HEK293T (cell line): ENCODE data around the gene GPC1.

Experiments
- BHLHE40 ChIP-seq: fragments of 450-650 bp; IDR thresholded peaks from 2 replicates; pipeline ENCODE4 v1.6.1; 2016; ENCODE audit warnings: mild to moderate bottlenecking, moderate library complexity, borderline replicate concordance
- ELF4 ChIP-seq: fragments of 450-650 bp; IDR thresholded peaks from 2 replicates; pipeline ENCODE4 v1.6.1; 2017; ENCODE audit warnings: antibody characterized with exemption
- FOXK2 ChIP-seq: fragments of 450-650 bp; IDR thresholded peaks from 2 replicates; pipeline ENCODE4 v1.6.1; 2016; ENCODE audit warnings: mild to moderate bottlenecking
- FOXM1 ChIP-seq: fragments of 450-650 bp; IDR thresholded peaks from 2 replicates; pipeline ENCODE4 v1.6.1; 2017; ENCODE audit warnings: mild to moderate bottlenecking, borderline replicate concordance
- HDGF ChIP-seq: fragments of 450-650 bp; IDR thresholded peaks from 2 replicates; pipeline ENCODE4 v1.6.1; 2017; ENCODE audit warnings: antibody characterized with exemption, borderline replicate concordance
- L3MBTL2 ChIP-seq: fragments of 450-650 bp; conservative IDR thresholded peaks from 2 replicates; pipeline ENCODE4 v1.6.1; 2016; ENCODE audit warnings: mild to moderate bottlenecking
- SP1 ChIP-seq: fragments of 450-650 bp; IDR thresholded peaks from 2 replicates; pipeline ENCODE4 v1.6.1; 2017
- SUZ12 ChIP-seq: fragments of 450-650 bp; IDR thresholded peaks from 2 replicates; pipeline ENCODE4 v1.6.1; 2016; ENCODE audit warnings: mild to moderate bottlenecking
- ZNF384 ChIP-seq: fragments of 450-650 bp; IDR thresholded peaks from 2 replicates; pipeline ENCODE4 v1.6.1; 2016

- TF ChIP-seq FOXM1, result no peak
- no peak for TF ChIP-seq SP1
- TF ChIP-seq ZNF384, result no peak
- TF ChIP-seq ELF4, result no peak
- no peak for TF ChIP-seq L3MBTL2
- no peak for TF ChIP-seq FOXK2
- no peak for TF ChIP-seq SUZ12
- no peak for TF ChIP-seq HDGF
- TF ChIP-seq BHLHE40, result no peak
Measured at GRCh38 chr2:240455272-240455646, 19.8 kb downstream of the GPC1 start.
